HG02763 (cell line): Measurements from ENCODE around the gene SLC27A6.
"Not testable (repeated sequence)": the region's sequence is repeated elsewhere in the genome, so short reads cannot be mapped to it uniquely, and the experiment has no call there.

ENCODE experiments used
- ATAC-seq: cut with Tn5 transposase; IDR thresholded peaks from one replicate; pipeline ENCODE4 v1.9.1; 2021; ENCODE audit warnings: mild to moderate bottlenecking, moderate library complexity; ENCODE audit not compliant: unreplicated experiment

Gene SLC27A6

GRCh38 chr5:128988476-128988875, 23.2 kb downstream of the SLC27A6 start:
- no peak for ATAC-seq

GRCh38 chr5:129001841-129002526, 36.7 kb downstream of the SLC27A6 start:
- no peak for ATAC-seq

GRCh38 chr5:129002527-129002842, 37.2 kb downstream of the SLC27A6 start:
- no peak for ATAC-seq

GRCh38 chr5:129003232-129003631, 37.9 kb downstream of the SLC27A6 start:
- ATAC-seq = no peak

GRCh38 chr5:129014185-129014584, 48.9 kb downstream of the SLC27A6 start:
- no peak for ATAC-seq

DNA sequence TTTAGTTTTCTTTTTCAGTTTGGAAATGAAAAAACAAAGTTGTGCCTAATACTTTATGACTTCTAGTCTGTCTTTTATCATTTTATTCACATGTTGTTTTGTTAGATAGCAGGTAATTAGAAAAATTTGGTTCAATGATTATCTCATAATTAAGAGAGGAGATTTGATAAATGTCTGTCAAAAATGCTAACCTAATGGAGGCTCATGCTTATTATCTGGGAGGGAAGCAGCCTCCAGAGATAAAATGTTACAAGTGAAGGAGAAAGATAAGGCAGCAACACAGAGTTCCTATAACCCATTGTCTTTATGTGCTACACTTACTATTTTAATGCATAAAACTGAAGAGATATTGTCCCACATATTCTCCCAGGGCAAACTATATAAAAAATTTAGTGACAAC, 53.5 kb downstream of the SLC27A6 start:
- ATAC-seq = no peak

GRCh38 chr5:129019401-129019908, 54.2 kb downstream of the SLC27A6 start:
- no peak for ATAC-seq

DNA sequence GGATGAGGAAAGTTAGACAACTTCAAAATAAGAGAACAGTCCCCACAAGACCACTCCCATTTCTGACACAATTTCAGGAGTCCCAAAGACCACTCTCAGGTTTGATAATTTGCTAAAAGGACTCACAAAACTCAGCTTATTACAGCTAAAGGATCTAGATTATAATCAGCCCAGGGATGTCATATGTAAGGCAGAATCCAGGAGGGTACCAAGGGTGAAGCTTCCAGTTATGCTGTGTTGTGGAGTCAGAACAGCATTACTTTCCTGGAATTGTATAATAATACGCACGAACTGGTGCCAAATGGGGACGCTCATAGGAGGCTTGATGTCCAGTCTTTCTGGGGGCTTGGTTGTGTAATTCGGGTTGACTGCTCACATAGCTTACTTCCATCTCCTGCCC, 55.4 kb downstream of the SLC27A6 start:
- ATAC-seq = no peak

DNA sequence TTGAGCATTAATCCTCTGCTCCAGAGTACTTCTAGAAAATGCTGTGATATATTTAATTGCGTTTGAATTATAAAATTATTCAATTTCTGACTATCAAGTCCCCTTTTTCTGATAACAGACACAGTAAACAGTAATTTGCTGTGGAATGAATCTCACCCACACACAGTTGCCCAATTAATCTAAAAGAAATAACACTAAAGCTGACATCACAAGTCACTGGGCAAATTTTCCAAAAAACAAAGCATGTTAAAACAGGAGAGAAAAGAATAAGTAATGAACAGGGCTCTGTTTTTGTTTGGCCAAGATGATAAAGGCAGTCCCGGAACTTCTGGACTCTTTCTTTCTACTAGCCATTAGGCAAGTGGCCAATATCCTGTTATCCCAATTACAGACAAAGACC, 56.5 kb downstream of the SLC27A6 start:
- ATAC-seq = no peak

- ATAC-seq = no peak
Observed at GRCh38 chr5:129022599-129022998, 57.3 kb downstream of the SLC27A6 start.

DNA sequence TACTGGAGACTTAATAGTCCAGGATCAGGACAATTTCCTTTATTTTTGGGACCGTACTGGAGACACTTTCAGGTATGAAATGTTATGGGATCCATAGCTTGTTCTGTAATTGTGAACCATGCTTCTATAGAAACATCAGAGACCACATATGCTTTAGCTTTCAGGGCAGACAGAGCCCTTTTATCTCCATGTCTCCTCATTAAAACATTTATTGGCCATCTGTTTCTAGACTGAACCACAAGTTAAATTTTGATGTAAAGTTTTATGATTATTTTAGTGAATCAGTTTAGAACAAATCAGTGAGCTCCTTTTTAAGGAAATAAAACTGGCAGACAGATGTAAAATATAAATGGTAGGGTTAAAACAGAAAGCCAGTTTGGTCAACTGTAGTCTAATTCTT, 62.0 kb downstream of the SLC27A6 start:
- no peak for ATAC-seq

GRCh38 chr5:129031886-129032683, 66.8 kb downstream of the SLC27A6 start:
- ATAC-seq = no peak

DNA sequence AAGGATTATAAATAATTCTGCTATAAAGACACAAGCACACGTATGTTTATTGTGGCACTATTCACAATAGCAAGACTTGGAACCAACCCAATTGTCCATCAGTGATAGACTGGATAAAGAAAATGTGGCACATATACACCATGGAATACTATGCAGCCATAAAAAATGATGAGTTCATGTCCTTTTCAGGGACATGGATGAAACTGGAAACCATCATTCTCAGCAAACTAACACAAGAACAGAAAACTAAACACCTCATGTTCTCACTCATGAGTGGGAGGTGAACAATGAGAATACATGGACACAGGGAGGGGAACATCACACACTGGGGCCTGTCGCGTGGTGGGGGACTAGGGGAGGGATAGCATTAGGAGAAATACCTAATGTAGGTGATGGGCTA, 71.0 kb downstream of the SLC27A6 start:
- ATAC-seq = not testable (repeated sequence)

DNA sequence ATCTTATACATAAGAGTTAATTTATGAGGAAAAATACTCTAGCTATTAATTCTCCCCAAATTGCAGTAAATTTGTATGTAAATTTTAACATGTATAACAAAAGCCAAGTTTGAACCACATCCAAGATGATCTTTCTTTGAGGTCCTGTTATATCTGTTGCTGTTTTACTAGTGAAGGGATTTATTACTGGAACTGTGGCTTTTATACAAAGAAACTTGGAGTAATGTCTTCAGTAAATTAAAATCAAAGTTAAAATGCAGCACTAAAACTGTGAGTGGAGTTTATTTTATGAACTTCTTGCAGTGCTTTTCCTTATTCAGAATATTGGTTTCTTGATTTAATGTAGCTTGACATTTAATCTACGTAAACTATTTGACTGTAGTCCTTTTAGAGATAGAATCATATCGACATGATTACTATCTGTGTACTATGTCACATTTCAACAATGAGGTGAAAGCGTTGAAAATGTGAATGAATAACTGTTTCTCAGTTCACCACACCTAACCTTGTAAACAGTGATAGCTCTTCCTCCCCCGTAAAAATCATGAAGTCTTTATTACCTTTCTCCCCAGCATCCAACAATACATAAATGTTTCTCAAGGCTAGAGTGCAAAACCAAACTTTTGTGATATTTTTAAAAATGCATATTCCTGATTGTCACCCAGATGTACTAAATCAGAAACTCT, 76.1 kb downstream of the SLC27A6 start:
- no peak for ATAC-seq

- ATAC-seq = no peak
Observed at GRCh38 chr5:129042306-129042705, 77.0 kb downstream of the SLC27A6 start.

DNA sequence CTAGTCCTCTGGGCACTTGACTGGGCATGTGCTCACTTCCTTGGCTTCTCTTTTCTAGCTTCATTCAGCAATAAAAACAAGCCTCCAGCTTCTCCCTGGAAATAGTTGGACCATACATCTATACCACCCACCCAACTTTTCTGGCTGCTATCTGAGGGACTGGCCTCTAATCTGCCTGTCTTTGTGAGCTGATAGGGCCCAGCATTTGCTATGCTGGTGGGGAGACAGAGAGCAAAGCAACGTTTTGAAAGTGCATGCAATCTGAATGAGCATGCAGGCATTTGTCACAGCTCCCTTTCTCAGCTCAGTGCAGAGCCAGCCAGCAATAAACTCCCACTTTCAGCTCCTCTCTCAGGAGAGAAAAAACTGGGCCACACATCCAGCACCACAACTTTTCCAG, 78.6 kb downstream of the SLC27A6 start:
- no peak for ATAC-seq

DNA sequence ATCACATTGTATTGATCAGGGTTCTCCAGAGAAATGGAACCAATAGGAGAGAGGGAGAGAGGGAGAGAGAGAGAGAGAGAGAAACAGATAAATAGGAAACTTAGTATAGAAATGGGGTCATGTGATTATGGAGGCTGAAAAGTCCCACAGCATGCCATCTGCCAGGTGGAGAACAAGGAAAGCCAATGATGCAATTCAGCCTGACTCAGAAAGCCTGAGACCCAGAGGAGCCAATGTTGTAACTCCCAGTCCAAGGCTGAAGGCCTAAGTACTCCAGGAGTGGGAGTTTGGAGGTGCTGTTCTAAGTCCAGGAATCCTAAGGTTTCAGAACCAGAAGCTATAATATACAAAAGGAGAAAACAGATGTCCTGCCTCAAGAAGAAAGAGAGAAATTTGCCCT, 80.9 kb downstream of the SLC27A6 start:
- no peak for ATAC-seq

GRCh38 chr5:129048509-129048908, 83.2 kb downstream of the SLC27A6 start:
- ATAC-seq = no peak

DNA sequence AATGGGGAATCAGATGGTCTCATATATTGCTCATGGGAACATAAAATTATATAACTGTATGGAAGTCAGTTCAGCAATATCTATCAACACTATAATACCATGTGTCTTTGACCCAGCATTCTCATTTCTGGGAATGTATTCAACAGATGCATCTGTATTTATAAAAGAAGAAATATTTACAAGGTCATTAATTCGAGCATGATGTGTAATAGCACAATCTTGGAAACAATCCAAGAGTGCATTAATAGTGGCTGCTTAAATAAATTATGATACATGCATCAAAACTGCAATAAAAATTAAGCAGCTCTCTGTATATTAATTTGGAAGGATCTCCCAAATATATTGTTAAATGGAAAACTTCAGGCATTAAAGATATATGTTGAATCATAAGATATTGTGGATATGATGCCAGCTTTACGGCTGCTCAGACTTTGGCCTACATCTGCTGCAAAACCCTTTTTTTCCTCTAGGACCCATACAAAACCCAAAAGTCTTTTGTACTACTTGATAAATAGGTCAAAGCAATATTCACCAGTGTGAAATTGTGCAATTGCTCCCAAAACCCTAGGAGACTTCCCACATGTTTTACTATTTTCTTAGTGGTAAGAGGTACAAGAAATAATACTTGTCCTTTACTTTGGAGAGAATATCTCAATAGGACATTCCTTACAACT, 84.0 kb downstream of the SLC27A6 start:
- ATAC-seq = no peak

- ATAC-seq = no peak
Observed at GRCh38 chr5:129051283-129051682, 86.0 kb downstream of the SLC27A6 start.

GRCh38 chr5:129053438-129053837, 88.2 kb downstream of the SLC27A6 start:
- no peak for ATAC-seq
